HG02970 (cell line): ENCODE measurements around the gene CPEB3.
"Not testable (repeated sequence)": the region's sequence is repeated elsewhere in the genome, so short reads cannot be mapped to it uniquely, and the experiment has no call there.

Experiments
- ATAC-seq: cut with Tn5 transposase; IDR thresholded peaks from one replicate; pipeline ENCODE4 v1.9.1; 2021; ENCODE audit warnings: mild to moderate bottlenecking, moderate library complexity, moderate number of reproducible peaks; ENCODE audit not compliant: unreplicated experiment, low FRiP score

Gene CPEB3

GRCh38 chr10:92052741-92053140 is 238.1 kb downstream of the CPEB3 start:
- ATAC-seq = no peak

DNA sequence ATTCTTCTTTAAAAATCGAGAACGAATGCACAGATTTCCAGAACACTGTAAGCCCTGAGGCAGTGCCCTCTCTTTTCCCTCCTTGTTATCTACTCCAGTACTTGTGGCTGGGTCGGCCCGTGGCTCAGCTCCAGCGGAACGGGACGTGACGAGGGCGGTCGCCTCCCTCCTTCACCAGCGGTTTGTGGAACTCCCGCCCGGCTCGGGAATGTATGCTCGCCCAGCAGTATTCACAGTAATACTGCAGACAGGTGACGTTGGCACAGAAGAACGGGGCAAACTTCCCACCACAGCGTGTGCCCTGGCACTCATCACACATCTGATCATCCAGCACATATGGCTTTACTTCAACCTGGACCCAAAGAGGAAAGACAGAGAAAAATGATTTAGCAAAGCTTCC is 238.8 kb downstream of the CPEB3 start:
- no peak for ATAC-seq

- no peak for ATAC-seq
Measured at GRCh38 chr10:92047215-92047614, 243.7 kb downstream of the CPEB3 start.

GRCh38 chr10:92045641-92046106 is 245.2 kb downstream of the CPEB3 start:
- ATAC-seq = no peak

- no peak for ATAC-seq
Measured at GRCh38 chr10:92042541-92042940, 248.3 kb downstream of the CPEB3 start.

- ATAC-seq = no peak
Measured at GRCh38 chr10:92038949-92039348, 251.9 kb downstream of the CPEB3 start.

DNA sequence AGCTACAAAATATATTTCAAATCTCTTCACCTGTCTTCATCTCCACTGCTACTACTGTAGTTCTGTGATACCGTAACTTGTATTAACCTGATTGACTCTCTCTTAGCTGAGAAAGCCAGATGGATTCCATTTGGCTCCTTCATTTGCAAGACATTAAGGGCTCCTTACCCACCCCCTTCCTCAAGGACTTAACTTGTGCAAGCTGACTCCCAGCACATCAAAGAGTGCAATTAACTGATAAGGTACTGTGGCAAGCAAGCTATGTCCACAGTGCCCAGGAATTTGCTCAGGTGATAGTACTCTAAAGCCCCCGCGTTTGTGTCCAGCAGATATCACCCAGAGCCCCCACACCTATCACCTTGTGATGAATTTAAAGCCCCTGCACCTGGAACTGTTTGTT is 257.8 kb downstream of the CPEB3 start:
- ATAC-seq = not testable (repeated sequence)

DNA sequence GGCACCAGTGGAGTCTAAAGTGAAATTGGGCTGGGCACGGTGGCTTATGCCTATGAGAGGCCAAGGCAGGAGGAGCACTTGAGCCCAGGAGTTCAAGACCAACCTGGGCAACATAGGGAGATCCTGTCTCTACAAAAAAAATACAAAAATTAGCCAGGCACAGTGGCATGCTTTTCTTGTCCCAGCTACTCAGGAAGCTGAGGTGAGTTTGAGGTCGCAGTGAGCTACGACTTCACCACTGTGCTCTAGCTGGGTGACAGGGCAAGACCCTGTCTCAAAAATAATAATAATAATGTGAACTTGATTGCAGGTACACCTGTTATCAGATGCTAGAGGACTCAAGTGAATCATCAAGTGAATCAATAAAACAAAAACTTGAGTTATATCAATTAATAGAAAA is 259.3 kb downstream of the CPEB3 start:
- ATAC-seq = no peak

- no peak for ATAC-seq
Measured at GRCh38 chr10:92027141-92027540, 263.7 kb downstream of the CPEB3 start.

DNA sequence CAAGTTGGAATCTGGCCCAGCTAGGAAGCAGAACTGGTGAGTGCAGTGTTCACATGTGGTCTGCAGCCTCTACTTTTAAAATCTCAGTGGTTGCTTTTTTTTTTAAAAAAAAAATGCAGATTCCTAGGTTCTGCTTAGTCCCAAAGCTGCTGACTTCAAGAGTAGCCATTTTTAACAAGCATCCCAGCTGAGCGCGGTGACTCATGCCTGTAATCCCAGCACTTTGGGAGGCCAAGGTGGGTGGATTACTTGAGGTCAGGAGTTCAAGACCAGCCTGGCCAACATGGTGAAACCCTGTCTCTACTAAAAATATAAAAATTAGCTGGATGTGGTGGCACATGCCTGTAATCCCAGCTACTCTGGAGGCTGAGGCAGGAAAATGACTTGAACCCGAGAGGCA is 265.5 kb downstream of the CPEB3 start:
- not testable (repeated sequence) for ATAC-seq

- ATAC-seq = no peak
Measured at GRCh38 chr10:92024700-92025099, 266.2 kb downstream of the CPEB3 start.

DNA sequence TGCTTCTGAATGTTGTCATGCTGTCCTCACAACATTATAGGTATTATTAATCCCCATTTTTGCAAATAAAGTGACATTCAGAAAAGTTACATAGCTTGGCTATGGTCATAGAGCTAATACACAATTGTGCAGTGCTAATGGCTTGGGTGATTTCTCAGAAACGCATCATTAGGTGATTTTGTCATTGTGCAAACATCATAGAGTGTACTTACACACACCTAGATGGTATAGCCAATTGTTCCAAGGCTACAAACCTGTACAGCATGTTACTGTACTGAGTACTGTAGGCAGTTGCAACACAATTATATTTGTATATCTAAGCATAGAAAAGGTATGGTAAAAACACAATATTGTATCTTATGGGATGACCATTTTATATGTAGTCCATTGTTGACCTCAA is 276.3 kb downstream of the CPEB3 start:
- ATAC-seq = no peak

GRCh38 chr10:92011560-92012214 is 279.2 kb downstream of the CPEB3 start:
- no peak for ATAC-seq

DNA sequence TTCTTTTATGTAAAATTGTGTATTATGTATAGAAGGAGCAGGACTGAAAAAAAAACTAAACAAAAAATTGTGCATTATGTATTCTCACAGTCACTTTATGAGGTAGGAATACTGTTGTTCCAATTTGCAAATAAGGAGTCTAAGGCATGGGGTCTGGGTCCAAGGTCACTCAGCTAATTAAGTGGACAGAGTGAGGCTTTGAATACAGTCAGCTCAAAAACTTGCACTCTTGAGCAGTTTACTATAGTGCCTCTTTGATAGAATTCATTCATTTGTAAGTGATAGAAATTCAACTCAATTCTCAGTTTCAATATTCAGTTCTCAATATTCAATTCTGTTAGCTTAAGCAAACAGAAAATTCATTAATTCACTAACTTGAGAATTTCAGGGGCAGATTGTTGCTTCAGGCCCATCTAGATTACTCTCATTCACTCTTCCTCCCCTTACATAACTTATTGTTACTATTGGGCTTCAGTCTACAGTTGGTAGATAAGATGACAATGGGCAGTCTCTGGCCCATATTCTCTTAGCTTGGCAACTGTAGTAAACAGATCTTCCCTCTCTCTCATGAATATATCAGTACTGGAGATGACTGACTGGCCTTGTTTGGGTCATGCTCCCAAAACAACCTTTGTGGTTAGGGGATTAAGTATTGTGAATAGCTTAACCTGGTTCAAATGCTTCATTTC is 280.7 kb downstream of the CPEB3 start:
- ATAC-seq = no peak

- no peak for ATAC-seq
Measured at GRCh38 chr10:92009445-92009844, 281.4 kb downstream of the CPEB3 start.

- ATAC-seq = no peak
Measured at GRCh38 chr10:92005978-92006377, 284.9 kb downstream of the CPEB3 start.

DNA sequence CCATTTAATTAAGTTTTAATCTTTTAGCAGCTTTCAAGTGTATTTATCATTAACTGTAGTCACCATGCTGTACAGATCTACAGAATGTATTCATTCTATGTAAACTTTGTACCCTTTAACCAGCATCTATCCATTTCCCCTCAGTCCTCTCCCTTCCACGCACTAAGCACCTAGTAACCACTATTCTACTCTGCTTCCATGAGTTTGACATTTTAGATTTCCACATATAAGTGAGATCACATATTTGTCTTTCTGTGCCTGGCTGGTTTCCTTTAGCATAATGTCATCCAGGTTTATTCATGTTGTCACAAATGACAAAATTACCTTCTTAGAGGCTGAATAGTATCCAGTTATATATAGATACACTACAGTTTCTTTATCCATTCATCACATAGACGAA is 287.6 kb downstream of the CPEB3 start:
- no peak for ATAC-seq

DNA sequence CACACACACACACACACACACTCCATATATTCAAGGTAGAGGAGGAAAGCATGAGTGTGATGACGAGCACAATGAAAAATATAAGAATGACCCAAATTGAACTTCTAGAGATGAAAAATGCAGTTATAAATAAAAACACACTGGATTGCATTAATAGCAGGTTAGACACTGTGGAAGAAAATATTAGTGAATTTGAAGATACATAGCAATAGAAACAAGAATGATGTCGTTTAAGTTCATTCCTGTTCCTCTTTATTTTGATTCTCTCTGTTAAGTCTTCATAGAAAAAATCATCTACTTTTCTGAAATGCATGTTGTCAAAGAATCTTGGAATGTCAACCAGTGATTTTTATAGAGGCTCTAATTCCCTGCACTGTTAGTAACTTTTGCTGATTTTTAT is 288.9 kb downstream of the CPEB3 start:
- no peak for ATAC-seq

DNA sequence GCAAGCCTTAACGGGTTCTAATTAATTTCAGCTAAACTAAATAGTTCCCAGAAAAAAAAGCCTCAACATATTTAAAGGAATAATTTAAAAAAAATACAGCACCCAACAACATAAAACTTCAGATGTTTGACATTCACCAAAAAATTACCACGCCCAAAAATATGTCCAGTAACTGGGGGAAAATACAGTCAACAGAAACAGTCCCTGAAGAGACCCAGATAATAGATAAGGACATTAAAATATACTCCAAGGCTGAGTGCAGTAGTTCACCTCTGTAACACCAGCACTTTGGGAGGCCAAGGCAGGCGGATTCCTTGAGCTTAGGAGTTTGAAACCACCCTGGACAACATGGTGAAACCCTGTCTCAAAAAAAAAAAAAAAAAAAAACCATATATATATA is 289.3 kb downstream of the CPEB3 start:
- no peak for ATAC-seq
